ENCODE data around the gene SLC16A5. TPM values are rescaled to one million over a fixed set of nuclear protein-coding genes. Genes with fewer than 3 reads are reported as not detected.

Gene SLC16A5
- polyA plus RNA-seq, 1 donor: 25.5 TPM

DNA sequence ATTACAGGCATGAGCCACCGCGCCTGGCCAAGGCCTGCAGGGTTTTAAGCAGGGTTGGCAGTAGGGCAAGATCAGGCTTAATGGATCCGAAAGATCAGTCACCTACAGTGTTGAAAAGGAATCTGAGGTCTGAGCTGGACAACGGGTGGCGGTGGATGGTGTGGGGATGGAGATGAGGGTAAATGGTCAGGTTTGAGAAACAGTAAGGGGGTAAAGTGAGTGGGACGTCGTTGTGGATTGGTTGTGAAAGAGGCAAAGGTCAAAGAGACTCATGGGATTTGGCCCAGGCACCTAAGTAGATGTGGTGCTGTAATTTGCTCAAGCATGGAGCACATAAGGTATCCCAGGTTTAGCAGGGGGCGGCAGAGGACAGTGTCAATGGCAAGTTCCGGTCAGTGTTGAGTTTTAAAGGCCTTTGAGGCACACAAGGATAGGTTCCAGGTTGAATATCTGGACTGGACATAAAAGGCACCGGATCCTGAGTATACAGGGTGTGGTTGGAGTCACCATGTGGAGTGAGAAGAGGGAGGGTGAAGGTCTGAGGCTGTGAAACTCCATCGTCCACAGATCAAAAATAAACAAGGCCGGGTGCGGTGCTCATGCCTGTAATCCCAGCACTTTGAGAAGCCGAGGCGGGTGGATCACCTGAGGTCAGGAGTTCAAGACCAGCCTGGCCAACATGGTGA is 1.1 kb upstream of the SLC16A5 start:
- DNase-seq: peak in 1 of 2 donors; percentile 77
- Histone ChIP-seq H3K36me3 (ENCODE audit: control insufficient read depth, insufficient read depth, low read length) (no peaks in the 10 kb centered on the region), H3K4me3 (ENCODE audit: low read length) (peak overlapping the region; percentile 83), H3K4me1 (ENCODE audit: control insufficient read depth, insufficient read depth, low read length) (peaks cover 58% of the 10 kb centered on the region), H3K9me3 (ENCODE audit: control insufficient read depth, low read depth, low read length) (no peaks in the 10 kb centered on the region), H3K27me3 (ENCODE audit: control insufficient read depth, insufficient read depth, low read length) (no peaks in the 10 kb centered on the region), H3K27ac (ENCODE audit: low read length) (peak overlapping the region; percentile 98)
- WGBS (ENCODE audit: insufficient coverage, low lambda C conversion rate): 67% methylated on average over 3 of the region's 15 CpGs

DNA sequence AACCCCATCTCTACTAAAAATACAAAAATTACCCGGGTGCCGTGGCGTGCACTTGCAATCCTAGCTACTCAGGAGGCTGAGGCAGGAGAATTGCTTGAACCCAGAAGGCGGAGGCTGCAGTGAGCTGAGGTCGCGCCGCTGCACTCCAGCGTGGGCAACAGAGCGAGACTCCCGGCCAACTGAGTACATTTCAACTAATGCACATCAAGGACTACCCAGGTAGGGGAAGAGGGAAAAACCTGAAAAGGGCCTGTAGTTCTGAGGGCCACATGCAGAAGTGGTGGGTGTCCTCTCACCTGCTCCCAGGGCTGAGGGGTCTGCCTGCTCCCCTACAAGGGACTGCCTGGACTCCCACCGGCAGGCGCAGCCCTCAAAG is 584 bp upstream of the SLC16A5 start:
- WGBS (ENCODE audit: insufficient coverage, low lambda C conversion rate): no CpG with 5 or more reads among the region's 12 CpGs
- DNase-seq: no peak
- Histone ChIP-seq H3K27ac (ENCODE audit: low read length) (peak overlapping the region; percentile 98), H3K9me3 (ENCODE audit: control insufficient read depth, low read depth, low read length) (no peaks in the 10 kb centered on the region), H3K36me3 (ENCODE audit: control insufficient read depth, insufficient read depth, low read length) (no peaks in the 10 kb centered on the region), H3K4me1 (ENCODE audit: control insufficient read depth, insufficient read depth, low read length) (peaks cover 63% of the 10 kb centered on the region), H3K27me3 (ENCODE audit: control insufficient read depth, insufficient read depth, low read length) (no peaks in the 10 kb centered on the region), H3K4me3 (ENCODE audit: low read length) (peak overlapping the region; percentile 83)

- WGBS (ENCODE audit: insufficient coverage, low lambda C conversion rate): no CpG with 5 or more reads among the region's 11 CpGs
- no peaks in the 10 kb centered on the region for H3K9me3 ChIP-seq (ENCODE audit: control insufficient read depth, low read depth, low read length)
- H3K4me1 ChIP-seq (ENCODE audit: control insufficient read depth, insufficient read depth, low read length): peaks cover 77% of the 10 kb centered on the region
Measured at GRCh38 chr17:75088465-75089417, 987 bp downstream of the SLC16A5 start.

DNA sequence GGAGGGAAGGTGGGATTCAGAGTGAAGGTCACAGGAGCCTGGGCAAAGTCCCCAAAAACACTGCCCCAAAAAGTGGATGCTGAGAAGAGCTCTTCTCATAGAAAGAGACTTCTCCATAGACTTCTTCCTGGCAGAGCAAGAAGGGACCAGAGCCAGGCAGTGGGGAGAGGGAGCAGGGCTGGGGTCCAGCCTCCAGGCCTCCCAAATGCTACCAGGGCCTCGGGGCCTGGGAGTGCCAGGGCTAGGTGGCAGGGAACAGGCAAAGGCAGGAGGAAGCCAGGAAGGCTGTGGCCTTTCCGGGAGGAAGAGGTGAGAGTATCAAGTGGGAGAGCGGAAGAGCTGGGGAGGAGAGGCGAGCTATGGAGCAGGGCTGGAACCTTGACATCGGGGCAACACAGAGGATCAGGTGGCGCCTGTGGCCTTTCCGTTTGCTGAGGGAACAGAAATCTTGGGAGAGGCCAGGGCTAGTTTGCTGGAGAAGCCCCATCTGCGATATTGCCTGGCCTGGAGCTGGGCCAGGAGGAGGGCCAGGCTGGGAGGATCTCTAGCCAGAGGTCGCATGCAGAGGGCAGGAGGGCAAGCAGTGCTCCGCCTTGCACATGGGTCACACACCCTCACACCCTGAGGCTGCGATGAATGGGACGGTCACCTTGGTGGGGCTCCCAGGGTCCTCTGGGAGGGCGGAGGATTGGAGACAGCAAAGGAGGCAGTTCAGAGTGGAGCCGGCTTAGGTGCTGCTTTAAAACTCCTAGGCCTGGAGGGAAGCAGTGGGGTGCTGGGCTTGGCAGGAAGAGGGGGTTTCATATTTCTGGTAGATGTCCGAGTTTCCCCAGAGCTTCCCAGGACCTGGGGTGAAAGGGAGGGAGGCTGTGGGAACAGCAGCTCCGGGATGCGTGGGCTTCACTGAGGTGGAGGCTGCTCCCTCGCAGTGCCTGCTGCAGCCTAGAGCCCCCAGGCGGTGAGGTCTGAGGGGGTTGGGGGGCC is 3.4 kb downstream of the SLC16A5 start:
- H3K27me3 ChIP-seq (ENCODE audit: control insufficient read depth, insufficient read depth, low read length): no peaks in the 10 kb centered on the region
- peak overlapping the region; percentile 7 for H3K4me3 ChIP-seq (ENCODE audit: low read length)
- peaks cover 80% of the 10 kb centered on the region for H3K4me1 ChIP-seq (ENCODE audit: control insufficient read depth, insufficient read depth, low read length)

More at GRCh38 chr17:75088465-75089417, 987 bp downstream of the SLC16A5 start:
- Histone ChIP-seq H3K4me3 (ENCODE audit: low read length) (peak overlapping the region; percentile 83), H3K27ac (ENCODE audit: low read length) (peak overlapping the region; percentile 98), H3K27me3 (ENCODE audit: control insufficient read depth, insufficient read depth, low read length) (no peaks in the 10 kb centered on the region), H3K36me3 (ENCODE audit: control insufficient read depth, insufficient read depth, low read length) (peaks cover 1% of the 10 kb centered on the region)
- DNase-seq: peak in 1 of 2 donors; percentile 72

DNA sequence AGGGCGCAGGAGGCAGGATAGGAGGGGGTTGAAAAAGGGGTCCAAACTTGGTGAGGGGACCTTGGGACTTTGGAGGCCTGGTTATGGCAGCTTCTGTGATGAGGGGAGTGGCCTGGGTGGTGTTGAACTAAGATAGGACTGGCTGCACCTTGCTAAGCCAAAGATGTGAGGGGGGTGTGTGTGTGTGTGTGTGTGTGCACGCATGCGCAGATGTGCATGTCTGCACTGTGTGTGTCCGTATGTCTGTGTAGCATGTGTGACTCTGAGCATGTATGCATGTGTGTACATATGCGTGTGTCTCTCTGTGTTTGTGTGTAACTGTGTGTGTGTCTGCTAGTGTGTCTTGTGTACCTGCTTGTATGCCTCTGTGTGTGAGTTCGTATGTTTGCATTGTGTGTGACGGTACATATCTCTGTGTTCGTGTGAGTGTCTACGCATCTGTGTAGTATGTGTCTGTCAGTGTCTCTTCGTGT is 4.1 kb downstream of the SLC16A5 start:
- H3K4me1 ChIP-seq (ENCODE audit: control insufficient read depth, insufficient read depth, low read length): peaks cover 76% of the 10 kb centered on the region
- no peaks in the 10 kb centered on the region for H3K9me3 ChIP-seq (ENCODE audit: control insufficient read depth, low read depth, low read length)
- no peaks in the 10 kb centered on the region for H3K27me3 ChIP-seq (ENCODE audit: control insufficient read depth, insufficient read depth, low read length)
- peaks cover 14% of the 10 kb centered on the region for H3K36me3 ChIP-seq (ENCODE audit: control insufficient read depth, insufficient read depth, low read length)
- peak; percentile 83 to 91 for DNase-seq
- peak overlapping the region; percentile 80 for H3K27ac ChIP-seq (ENCODE audit: low read length)
- no peak overlapping the region for H3K4me3 ChIP-seq (ENCODE audit: low read length)
- no CpG with 5 or more reads among the region's 10 CpGs for WGBS (ENCODE audit: insufficient coverage, low lambda C conversion rate)

More for the DNA sequence above, 3.4 kb downstream of the SLC16A5 start:
- H3K27ac ChIP-seq (ENCODE audit: low read length): peak overlapping the region; percentile 80
- no peaks in the 10 kb centered on the region for H3K9me3 ChIP-seq (ENCODE audit: control insufficient read depth, low read depth, low read length)
- 34% methylated on average over 3 of the region's 19 CpGs for WGBS (ENCODE audit: insufficient coverage, low lambda C conversion rate)
- H3K36me3 ChIP-seq (ENCODE audit: control insufficient read depth, insufficient read depth, low read length): peaks cover 14% of the 10 kb centered on the region
- peak in 1 of 2 donors; percentile 76 for DNase-seq

DNA sequence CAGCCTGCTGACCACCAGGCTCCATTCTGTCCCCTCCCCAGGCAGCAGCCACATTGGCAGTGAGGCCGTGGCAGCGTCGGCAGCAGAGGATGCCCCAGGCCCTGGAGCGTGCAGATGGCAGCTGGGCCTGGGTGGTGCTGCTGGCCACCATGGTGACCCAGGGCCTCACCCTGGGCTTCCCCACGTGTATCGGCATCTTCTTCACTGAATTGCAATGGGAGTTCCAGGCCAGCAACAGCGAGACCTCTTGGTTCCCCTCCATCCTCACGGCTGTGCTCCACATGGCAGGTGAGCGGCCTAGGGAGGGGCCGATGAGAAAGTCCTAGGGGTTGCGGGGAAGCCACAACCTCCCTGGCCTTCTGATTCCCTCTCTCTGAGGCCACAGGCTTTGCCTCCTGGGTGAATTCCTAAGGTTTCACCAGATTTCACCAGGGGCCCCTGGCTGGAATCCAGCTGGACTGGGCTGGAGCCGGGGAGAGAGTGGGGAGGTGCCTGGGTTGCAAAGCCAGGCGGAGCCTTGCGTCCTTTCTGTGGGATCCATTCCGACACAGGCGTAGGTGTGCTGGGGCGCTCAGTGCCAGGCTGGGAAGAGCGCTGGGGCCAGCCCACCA is 5.9 kb downstream of the SLC16A5 start:
- DNase-seq: no peak
- H3K4me3 ChIP-seq (ENCODE audit: low read length): no peak overlapping the region
- H3K27me3 ChIP-seq (ENCODE audit: control insufficient read depth, insufficient read depth, low read length): no peaks in the 10 kb centered on the region
- peak overlapping the region; percentile 80 for H3K27ac ChIP-seq (ENCODE audit: low read length)
- H3K9me3 ChIP-seq (ENCODE audit: control insufficient read depth, low read depth, low read length): no peaks in the 10 kb centered on the region
- WGBS (ENCODE audit: insufficient coverage, low lambda C conversion rate): no CpG with 5 or more reads among the region's 18 CpGs
- H3K36me3 ChIP-seq (ENCODE audit: control insufficient read depth, insufficient read depth, low read length): peaks cover 28% of the 10 kb centered on the region
- peaks cover 66% of the 10 kb centered on the region for H3K4me1 ChIP-seq (ENCODE audit: control insufficient read depth, insufficient read depth, low read length)

- Histone ChIP-seq H3K4me3 (ENCODE audit: low read length) (no peak overlapping the region), H3K36me3 (ENCODE audit: control insufficient read depth, insufficient read depth, low read length) (peaks cover 41% of the 10 kb centered on the region), H3K9me3 (ENCODE audit: control insufficient read depth, low read depth, low read length) (peaks cover 2% of the 10 kb centered on the region), H3K27ac (ENCODE audit: low read length) (no peak overlapping the region), H3K4me1 (ENCODE audit: control insufficient read depth, insufficient read depth, low read length) (peaks cover 54% of the 10 kb centered on the region), H3K27me3 (ENCODE audit: control insufficient read depth, insufficient read depth, low read length) (no peaks in the 10 kb centered on the region)
- no peak for DNase-seq
- WGBS (ENCODE audit: insufficient coverage, low lambda C conversion rate): no CpG with 5 or more reads among the region's 16 CpGs
Measured at GRCh38 chr17:75094871-75095399, 7.2 kb downstream of the SLC16A5 start.

- Histone ChIP-seq H3K27ac (ENCODE audit: low read length) (peak overlapping the region; percentile 71), H3K9me3 (ENCODE audit: control insufficient read depth, low read depth, low read length) (peaks cover 5% of the 10 kb centered on the region), H3K36me3 (ENCODE audit: control insufficient read depth, insufficient read depth, low read length) (peaks cover 50% of the 10 kb centered on the region), H3K27me3 (ENCODE audit: control insufficient read depth, insufficient read depth, low read length) (no peaks in the 10 kb centered on the region), H3K4me1 (ENCODE audit: control insufficient read depth, insufficient read depth, low read length) (peaks cover 42% of the 10 kb centered on the region), H3K4me3 (ENCODE audit: low read length) (no peak overlapping the region)
- no CpG with 5 or more reads among the region's 14 CpGs for WGBS (ENCODE audit: insufficient coverage, low lambda C conversion rate)
- DNase-seq: peak; percentile 96 to 98
Measured at GRCh38 chr17:75096082-75096625, 8.4 kb downstream of the SLC16A5 start.

- Histone ChIP-seq H3K27me3 (ENCODE audit: control insufficient read depth, insufficient read depth, low read length) (no peaks in the 10 kb centered on the region), H3K36me3 (ENCODE audit: control insufficient read depth, insufficient read depth, low read length) (peaks cover 55% of the 10 kb centered on the region), H3K9me3 (ENCODE audit: control insufficient read depth, low read depth, low read length) (peaks cover 5% of the 10 kb centered on the region), H3K27ac (ENCODE audit: low read length) (no peak overlapping the region), H3K4me1 (ENCODE audit: control insufficient read depth, insufficient read depth, low read length) (peaks cover 25% of the 10 kb centered on the region), H3K4me3 (ENCODE audit: low read length) (no peak overlapping the region)
- WGBS (ENCODE audit: insufficient coverage, low lambda C conversion rate): no CpG with 5 or more reads among the region's 7 CpGs
- DNase-seq: no peak
Measured at GRCh38 chr17:75097865-75098264, 10.1 kb downstream of the SLC16A5 start.
